ENCODE results near the gene PTPRN2.

GRCh38 chr7:157646551-157646950 lies 941.1 kb downstream of the PTPRN2 start:
- TF ChIP-seq POLR2AphosphoS5 (IDR thresholded peaks at IDR 0.05; ENCODE audit: control insufficient read depth, insufficient read depth, low read depth, low read length) (no peak), NFIC (IDR thresholded peaks at IDR 0.05) (no peak), POLR2G (IDR thresholded peaks at IDR 0.05; ENCODE audit: low read depth, low read length) (no peak), RFX5 (IDR thresholded peaks at IDR 0.05; ENCODE audit: low read depth, low read length) (no peak), CBX8 (IDR thresholded peaks at IDR 0.05; ENCODE audit: borderline replicate concordance, extremely low read depth, low read depth, low read length, poor library complexity, severe bottlenecking) (no peak), ARNT (IDR thresholded peaks at IDR 0.05) (no peak), ZNF124 (CRISPR knock-in tag; IDR thresholded peaks at IDR 0.05) (no peak), MEIS2 (IDR thresholded peaks at IDR 0.05; ENCODE audit: partially characterized antibody) (no peak), SPI1 (IDR thresholded peaks at IDR 0.05; ENCODE audit: borderline replicate concordance, low read depth, low read length) (no peak), CREB1 (IDR thresholded peaks at IDR 0.05) (no peak), CREB1 (CRISPR knock-in tag; IDR thresholded peaks at IDR 0.05) (no peak), ZNF143 (CRISPR knock-in tag; IDR thresholded peaks at IDR 0.05) (no peak), ZKSCAN8 (CRISPR knock-in tag; IDR thresholded peaks at IDR 0.05) (no peak), MAFK (IDR thresholded peaks at IDR 0.05; ENCODE audit: low read length) (no peak)
